Endodermal cell (in vitro differentiated cells): ENCODE data around the gene SP1. TPM values are rescaled to one million over a fixed set of nuclear protein-coding genes. Genes with fewer than 3 reads are reported as not detected.

ENCODE experiments used
- DNase-seq: peaks from one replicate; pipeline ENCODE4 v3.0.0-alpha.2; 2017
- H3K27ac ChIP-seq: 2 replicates; pipeline ENCODE4 v1.5.1; 2013; ENCODE audit warnings: mild to moderate bottlenecking, low read depth, low read length, moderate library complexity
- H3K27me3 ChIP-seq: 2 replicates; pipeline ENCODE4 v1.6.1; 2013; ENCODE audit warnings: mild to moderate bottlenecking, low read length, moderate library complexity; ENCODE audit not compliant: insufficient read depth, control insufficient read depth, poor library complexity, severe bottlenecking
- H3K36me3 ChIP-seq: 2 replicates; pipeline ENCODE4 v1.7.0; 2013; ENCODE audit warnings: mild to moderate bottlenecking, low read length, moderate library complexity; ENCODE audit not compliant: control insufficient read depth, insufficient read depth
- H3K4me1 ChIP-seq: one replicate; pipeline ENCODE4 v1.7.0; 2013; ENCODE audit warnings: low read length; ENCODE audit not compliant: control insufficient read depth, insufficient read depth
- H3K4me3 ChIP-seq: 2 replicates; pipeline ENCODE4 v1.5.1; 2013; ENCODE audit warnings: mild to moderate bottlenecking, low read length, moderate library complexity
- H3K9ac ChIP-seq: 2 replicates; pipeline ENCODE4 v1.6.1; 2013; ENCODE audit warnings: mild to moderate bottlenecking, low read length, moderate library complexity; ENCODE audit not compliant: poor library complexity, severe bottlenecking; ENCODE audit errors: extremely low read depth
- H3K9me3 ChIP-seq: 2 replicates; pipeline ENCODE4 v1.6.1; 2013; ENCODE audit warnings: mild to moderate bottlenecking, low read length, moderate library complexity; ENCODE audit not compliant: control insufficient read depth
- H3K27ac Mint-ChIP-seq: 2 replicates; pipeline ENCODE4 v1.8.0; 2020; ENCODE audit warnings: mixed read lengths
- H3K27me3 Mint-ChIP-seq: 2 replicates; pipeline ENCODE4 v1.8.0; 2021; ENCODE audit warnings: mild to moderate bottlenecking, mixed read lengths; ENCODE audit not compliant: insufficient read depth
- H3K36me3 Mint-ChIP-seq: 2 replicates; pipeline ENCODE4 v1.8.0; 2020; ENCODE audit warnings: low read depth, mixed read lengths
- H3K4me1 Mint-ChIP-seq: 2 replicates; pipeline ENCODE4 v1.8.0; 2020; ENCODE audit warnings: mixed read lengths
- H3K4me3 Mint-ChIP-seq: 2 replicates; pipeline ENCODE4 v1.8.0; 2020; ENCODE audit warnings: mild to moderate bottlenecking, moderate library complexity, mixed read lengths
- H3K9me3 Mint-ChIP-seq: 2 replicates; pipeline ENCODE4 v1.8.0; 2020; ENCODE audit warnings: mild to moderate bottlenecking, mixed read lengths
- WGBS, 2 experiments: methylation state at CpG; one replicate each; pipeline versions ENCODE4 v1.1.5 to v1.1.7; 2013; ENCODE audit warnings: missing lambda C conversion rate in 2 of 2, mixed read lengths in 1 of 2; ENCODE audit not compliant: insufficient coverage in 1 of 2, insufficient read length in 1 of 2; 5-methylcytosine and 5-hydroxymethylcytosine counted together
- total RNA-seq, 2 donors: library from RNA; stranded (reverse); fragmentation: NEBNext Ultra II Directional in 1 of 2; extraction: Animal tissue kit (Norgen Biotek cat#: 25700) in 1 of 2; gene quantifications; 2 replicates in 1 of 2; 3 replicates in 1 of 2; pipeline ENCODE4 v1.2.1, GENCODE V29; 2021
- TF ChIP-seq, protein P1 (sequence below): fragments of 200-600 bp; sonication (generic); conservative IDR thresholded peaks from 2 replicates; pipeline ENCODE4 v1.5.0; 2021; ENCODE audit warnings: antibody characterized with exemption, mild to moderate bottlenecking

SP1 gene
- total RNA-seq, 2 donors from 2014 or later = 91.2 to 99.5 TPM

DNA sequence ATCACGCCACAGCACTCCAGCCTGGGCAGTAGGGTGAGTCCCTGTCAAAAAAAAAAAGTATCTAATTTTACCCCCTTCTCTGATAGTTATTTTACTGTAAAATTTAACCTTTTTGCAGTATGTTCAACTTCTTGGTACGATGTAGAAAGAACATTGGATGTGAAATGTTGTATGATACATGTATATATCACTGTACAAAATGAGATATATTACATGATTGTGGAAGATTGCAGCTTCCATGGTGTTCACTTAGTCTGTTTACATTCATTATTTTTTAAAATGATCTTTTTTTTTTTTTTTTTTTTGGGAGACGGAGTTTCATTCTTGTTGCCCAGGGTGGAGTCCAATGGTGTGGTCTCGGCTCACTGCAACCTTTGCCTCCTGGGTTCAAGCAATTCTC lies 9.0 kb downstream of the SP1 start:
- H3K4me1 Mint-ChIP-seq = peaks cover 27% of the 10 kb centered on the region
- H3K9me3 ChIP-seq = no peaks in the 10 kb centered on the region
- H3K27me3 ChIP-seq = no peaks in the 10 kb centered on the region
- H3K27ac ChIP-seq = no peak overlapping the region
- H3K9me3 Mint-ChIP-seq = no peaks in the 10 kb centered on the region
- TF ChIP-seq, protein P1, sequence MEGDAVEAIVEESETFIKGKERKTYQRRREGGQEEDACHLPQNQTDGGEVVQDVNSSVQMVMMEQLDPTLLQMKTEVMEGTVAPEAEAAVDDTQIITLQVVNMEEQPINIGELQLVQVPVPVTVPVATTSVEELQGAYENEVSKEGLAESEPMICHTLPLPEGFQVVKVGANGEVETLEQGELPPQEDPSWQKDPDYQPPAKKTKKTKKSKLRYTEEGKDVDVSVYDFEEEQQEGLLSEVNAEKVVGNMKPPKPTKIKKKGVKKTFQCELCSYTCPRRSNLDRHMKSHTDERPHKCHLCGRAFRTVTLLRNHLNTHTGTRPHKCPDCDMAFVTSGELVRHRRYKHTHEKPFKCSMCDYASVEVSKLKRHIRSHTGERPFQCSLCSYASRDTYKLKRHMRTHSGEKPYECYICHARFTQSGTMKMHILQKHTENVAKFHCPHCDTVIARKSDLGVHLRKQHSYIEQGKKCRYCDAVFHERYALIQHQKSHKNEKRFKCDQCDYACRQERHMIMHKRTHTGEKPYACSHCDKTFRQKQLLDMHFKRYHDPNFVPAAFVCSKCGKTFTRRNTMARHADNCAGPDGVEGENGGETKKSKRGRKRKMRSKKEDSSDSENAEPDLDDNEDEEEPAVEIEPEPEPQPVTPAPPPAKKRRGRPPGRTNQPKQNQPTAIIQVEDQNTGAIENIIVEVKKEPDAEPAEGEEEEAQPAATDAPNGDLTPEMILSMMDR = no peak
- DNase-seq = no peak
- H3K36me3 ChIP-seq = peaks cover 58% of the 10 kb centered on the region
- H3K9ac ChIP-seq = no peak overlapping the region
- no peak overlapping the region for H3K27ac Mint-ChIP-seq
- no peak overlapping the region for H3K4me3 Mint-ChIP-seq
- peak overlapping the region; percentile 83 for H3K4me3 ChIP-seq
- peaks cover 52% of the 10 kb centered on the region for H3K36me3 Mint-ChIP-seq
- 95 to 100% methylated on average over 2 to 3 of the region's 4 CpGs for WGBS, 2 experiments
- H3K4me1 ChIP-seq = no peaks in the 10 kb centered on the region
- H3K27me3 Mint-ChIP-seq = no peaks in the 10 kb centered on the region

- Histone ChIP-seq H3K9ac (no peak overlapping the region), H3K27me3 (no peaks in the 10 kb centered on the region), H3K9me3 (no peaks in the 10 kb centered on the region), H3K27ac (no peak overlapping the region), H3K4me3 (peak overlapping the region; percentile 32), H3K36me3 (peaks cover 56% of the 10 kb centered on the region), H3K4me1 (no peaks in the 10 kb centered on the region)
- WGBS, 2 experiments = 91% methylated on average over 3 of the region's 3 CpGs; no CpG with 5 or more reads in 1 of the 2 experiments
- Mint-ChIP-seq H3K27me3 (no peaks in the 10 kb centered on the region), H3K36me3 (peaks cover 51% of the 10 kb centered on the region), H3K27ac (no peak overlapping the region), H3K9me3 (no peaks in the 10 kb centered on the region), H3K4me1 (peaks cover 23% of the 10 kb centered on the region), H3K4me3 (no peak overlapping the region)
- no peak for DNase-seq
- TF ChIP-seq, protein P1 = no peak
Observed at GRCh38 chr12:53389702-53390101, 9.7 kb downstream of the SP1 start.

GRCh38 chr12:53391724-53392123 lies 11.7 kb downstream of the SP1 start:
- Mint-ChIP-seq H3K36me3 (peaks cover 51% of the 10 kb centered on the region), H3K27ac (peak overlapping the region; percentile 39), H3K27me3 (no peaks in the 10 kb centered on the region), H3K9me3 (no peaks in the 10 kb centered on the region), H3K4me3 (no peak overlapping the region), H3K4me1 (peaks cover 17% of the 10 kb centered on the region)
- Histone ChIP-seq H3K4me1 (no peaks in the 10 kb centered on the region), H3K27me3 (no peaks in the 10 kb centered on the region), H3K9ac (no peak overlapping the region), H3K27ac (no peak overlapping the region), H3K9me3 (no peaks in the 10 kb centered on the region), H3K36me3 (peaks cover 55% of the 10 kb centered on the region), H3K4me3 (no peak overlapping the region)
- WGBS, 2 experiments = 95% methylated on average over 3 to 5 of the region's 5 CpGs
- DNase-seq = no peak
- TF ChIP-seq, protein P1 = no peak
